Measurements from ENCODE around the gene CCDC50.

The CCDC50 gene

DNA sequence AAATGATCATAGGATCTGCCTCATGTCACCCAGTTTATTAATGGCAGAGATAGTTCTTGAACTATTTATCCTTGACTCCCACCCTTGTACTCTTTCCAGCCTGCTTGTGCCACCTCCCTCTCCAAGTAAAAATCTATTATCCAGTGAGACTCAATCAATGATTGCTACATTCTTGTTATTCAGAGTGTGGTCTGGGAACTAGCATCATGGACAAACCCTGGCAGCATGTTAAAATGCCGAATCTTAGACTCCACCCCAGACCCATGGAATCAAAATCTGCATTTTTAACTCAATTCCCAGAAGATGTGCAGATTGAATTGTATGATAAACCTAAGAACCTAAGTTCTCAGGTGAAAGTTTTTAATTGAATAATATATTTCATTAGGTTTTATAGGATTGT, 97.1 kb downstream of the CCDC50 start:
- no peak for DNase-seq (ENCODE audit: low spot score)

DNA sequence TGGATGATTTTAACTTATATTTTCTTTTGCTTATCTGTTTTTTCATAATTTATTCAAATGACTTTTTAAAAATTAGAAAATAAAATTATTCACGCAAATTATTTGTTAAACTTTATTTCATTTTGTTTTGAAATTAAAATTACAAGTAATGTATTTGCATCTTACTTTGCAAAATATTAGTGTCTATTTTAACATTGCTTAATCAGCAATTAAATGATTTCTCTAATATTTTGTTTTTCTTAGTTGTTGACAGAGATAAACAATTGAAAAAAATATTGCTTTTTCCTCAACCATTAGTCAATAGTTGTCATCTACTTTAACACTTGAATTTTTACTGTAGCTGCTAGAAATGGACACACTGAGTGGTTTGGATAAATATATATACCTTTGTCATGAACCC, 99.0 kb downstream of the CCDC50 start:
- DNase-seq (ENCODE audit: low spot score), result no peak

DNA sequence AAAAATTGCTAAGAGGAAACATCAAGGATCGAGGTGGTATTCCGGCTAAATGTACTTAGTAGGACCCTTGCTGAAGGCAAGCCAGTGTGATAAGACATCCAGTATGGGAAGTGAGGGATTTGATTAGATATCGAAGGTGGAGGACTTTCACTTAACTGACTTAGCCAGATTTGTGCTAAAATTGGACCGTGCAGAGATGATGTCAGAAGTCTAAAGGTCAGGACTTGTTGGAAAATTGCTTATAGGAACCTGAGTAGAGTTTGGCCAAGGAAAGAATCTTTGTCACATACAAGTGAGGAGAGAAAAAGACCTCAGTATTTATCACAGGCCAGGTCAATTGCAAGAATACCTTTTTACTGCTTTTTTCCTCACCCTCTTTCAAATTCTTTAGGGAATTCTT, 100.9 kb downstream of the CCDC50 start:
- no peak for DNase-seq (ENCODE audit: low spot score)

DNA sequence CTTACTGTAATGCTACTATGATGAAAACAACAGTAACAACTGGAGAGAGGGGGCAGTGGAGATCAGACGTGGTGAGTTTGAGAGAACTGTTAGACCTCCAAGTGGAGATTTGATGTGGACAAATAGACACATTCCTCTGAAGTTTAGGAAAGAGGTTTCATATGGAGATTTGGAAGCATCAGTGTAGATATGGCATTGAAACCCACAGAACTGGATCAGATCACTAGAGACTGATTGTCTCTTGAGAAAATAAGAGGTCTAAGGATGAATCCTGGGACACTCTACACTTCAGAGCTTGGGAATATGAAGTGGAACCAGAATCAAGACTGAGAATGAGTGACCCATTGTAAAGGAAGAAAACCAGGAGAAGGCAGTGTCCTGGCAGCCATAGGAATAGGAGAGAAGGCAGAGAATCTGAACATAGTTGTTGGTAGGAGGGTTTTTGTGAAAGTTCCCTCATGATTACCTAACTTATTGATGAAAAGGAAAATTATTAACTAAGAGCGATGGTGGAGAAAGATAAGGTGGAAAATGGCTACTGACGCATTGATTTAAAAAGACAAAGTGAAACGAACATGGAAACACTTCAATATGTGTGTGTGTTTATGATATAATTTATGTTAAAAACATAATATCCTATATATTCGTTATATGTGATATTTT, 102.1 kb downstream of the CCDC50 start:
- no peak for DNase-seq (ENCODE audit: low spot score)

DNA sequence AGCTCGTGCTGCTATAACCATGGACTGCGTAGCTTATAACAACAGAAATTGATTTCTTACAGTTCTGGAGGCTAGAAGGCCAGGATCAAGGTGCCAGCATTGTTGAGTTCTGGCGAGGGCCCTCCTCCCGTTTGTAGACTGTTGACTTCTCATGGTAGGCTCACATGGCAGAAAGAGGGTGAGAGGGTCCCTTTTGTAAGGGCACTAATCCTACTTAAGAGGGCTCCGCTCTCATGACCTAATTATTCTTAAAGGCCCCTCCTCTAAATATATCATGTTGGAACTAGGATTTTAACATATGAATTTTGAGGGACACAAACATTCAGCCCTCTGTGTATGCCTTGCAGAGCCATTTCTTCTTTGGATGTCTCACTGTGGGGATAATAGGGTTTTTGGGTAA, 103.0 kb downstream of the CCDC50 start:
- DNase-seq (ENCODE audit: low spot score), result no peak

DNA sequence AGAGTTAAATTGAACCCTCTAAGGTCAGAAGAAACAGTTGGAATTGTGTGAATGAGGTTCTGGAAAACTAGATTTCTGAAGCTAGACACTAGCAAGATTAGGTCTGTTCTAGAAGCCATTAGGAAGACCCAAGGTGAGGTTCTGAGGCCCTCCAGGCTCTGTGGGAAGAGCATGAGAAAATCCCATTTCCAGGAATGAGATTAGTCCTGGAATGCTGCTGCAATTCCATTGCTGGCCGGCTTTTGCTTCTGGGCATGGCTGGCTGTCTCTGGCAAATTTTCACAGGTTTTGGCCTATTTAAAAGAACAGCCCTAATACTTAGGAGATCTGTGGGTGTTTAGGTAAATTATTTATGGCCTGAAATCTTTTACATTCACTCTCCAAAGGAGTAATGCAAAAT, 104.8 kb downstream of the CCDC50 start:
- DNase-seq (ENCODE audit: low spot score), result no peak

DNA sequence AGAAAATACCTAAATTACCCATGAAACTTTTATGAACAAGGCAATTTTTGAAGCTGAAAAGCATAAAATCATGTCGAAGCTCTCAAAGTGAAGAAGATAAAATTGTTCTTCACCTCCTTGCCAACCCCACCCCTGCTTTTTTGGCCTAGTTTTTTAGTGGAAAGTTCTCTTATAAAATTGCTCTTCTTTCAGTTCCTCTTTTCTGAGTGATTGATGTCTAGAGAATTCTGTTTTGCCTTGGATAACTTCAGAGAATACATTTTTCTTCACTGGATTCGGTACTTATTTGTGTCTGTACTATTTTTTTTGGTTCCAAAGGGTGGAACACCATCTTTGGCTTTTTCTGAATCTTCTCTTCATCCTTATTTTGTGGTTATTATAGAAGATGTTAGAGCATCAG, 106.8 kb downstream of the CCDC50 start:
- DNase-seq (ENCODE audit: low spot score), result no peak

DNA sequence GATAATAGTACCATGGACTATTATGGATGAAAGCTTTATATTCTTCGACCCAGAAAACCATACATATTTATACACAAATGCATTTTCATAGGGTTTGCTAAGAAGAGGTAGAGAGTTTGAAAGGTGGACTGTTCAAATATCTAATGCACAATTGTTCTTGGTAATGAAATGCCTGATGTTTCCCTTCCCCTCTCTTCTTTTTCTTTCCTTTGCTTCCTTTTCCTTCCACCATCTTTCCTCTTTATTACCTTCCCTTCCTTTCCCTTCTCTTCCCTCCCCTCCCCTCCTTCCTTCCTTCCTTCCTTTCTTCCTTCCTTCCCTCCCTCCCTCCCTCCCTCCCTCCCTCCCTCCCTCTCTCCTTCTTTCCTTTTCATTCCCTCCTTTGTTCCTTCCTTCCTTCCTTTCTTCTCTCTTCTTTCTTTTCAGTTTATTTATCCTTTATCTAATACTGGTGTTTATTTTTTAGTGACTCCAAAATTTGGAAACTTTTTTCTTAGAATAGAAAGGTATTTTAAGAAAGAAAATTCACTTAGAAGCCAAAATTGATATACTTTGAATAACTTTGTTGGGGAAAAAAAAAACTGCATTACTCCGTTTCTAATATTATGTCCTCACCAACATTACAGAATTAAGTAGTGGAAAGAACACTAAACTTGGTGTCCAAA, 109.1 kb downstream of the CCDC50 start:
- no peak for DNase-seq (ENCODE audit: low spot score)

DNA sequence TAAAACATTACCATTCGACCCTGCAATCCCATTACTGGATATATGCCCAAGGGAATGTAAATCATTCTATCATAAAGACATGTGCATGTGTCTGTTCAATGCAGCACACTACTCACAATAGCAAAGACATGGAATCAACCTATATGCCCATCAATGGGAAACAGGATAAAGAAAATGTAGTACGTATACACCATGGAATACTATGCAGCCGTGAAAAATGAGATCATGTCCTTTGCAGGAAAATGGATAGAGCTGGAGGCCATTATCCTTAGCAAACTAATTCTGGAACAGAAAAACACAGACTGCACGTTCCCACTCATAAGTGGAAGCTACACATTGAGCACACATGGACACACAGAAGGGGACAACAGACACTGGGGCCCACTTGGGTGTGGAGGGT, 111.3 kb downstream of the CCDC50 start:
- DNase-seq (ENCODE audit: low spot score), result no peak

DNA sequence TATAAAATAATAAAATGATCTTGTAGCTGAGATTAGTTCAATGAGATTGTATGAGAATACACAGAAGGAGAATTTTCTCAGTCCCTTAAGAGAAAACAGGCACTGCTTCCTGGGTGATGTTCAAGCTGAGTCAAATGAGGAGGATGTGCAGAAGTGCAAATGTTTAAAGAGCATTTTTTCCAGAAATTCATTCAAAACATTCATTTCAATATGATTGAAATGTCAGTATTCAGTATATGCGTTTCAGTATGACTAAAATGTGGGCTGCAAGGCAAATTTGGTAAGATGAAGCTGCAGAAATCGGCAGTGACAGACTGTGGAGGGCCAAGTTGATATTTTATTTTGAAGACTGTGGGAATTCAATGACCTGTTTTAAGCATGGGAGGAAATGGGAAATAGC, 112.5 kb downstream of the CCDC50 start:
- no peak for DNase-seq (ENCODE audit: low spot score)

DNA sequence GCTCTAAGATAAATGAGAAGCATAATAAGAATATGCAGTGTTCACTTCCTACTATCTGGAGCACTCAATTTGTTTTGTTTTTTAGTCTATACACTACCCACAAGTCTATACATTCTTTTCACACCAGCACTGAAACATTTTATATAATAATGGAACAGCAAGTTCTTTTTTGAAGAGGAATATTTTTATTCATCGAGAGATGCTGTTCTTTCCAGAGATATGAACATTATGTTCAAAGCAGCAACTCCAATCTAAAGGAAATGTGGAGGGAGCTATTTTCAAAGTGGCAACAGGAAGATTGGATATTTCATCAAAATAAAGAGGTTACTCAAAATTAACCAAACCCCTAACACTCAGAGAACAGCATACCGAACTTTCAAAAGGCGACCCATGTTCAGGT, 115.4 kb downstream of the CCDC50 start:
- no peak for DNase-seq (ENCODE audit: low spot score)

Measured in CD4-positive, alpha-beta T cell treated with Interleukin-6 at 100 ng/mL for 8 hours (primary cell).